ENCODE results near the gene CLTB. TPM values are rescaled to one million over a fixed set of nuclear protein-coding genes. Genes with fewer than 3 reads are reported as not detected.

Gene CLTB
- total and polyA plus RNA-seq, 4 donors: 86.7 to 160 (median 134) TPM

- intact Hi-C loops (cut with DNase I): no loop called here
- Histone ChIP-seq H3K9me3 (ENCODE audit: control insufficient read depth, low read length) (no peaks in the 10 kb centered on the region), H3K4me3 (ENCODE audit: low read length in 2 of 2) (no peak overlapping the region), H3K27ac (ENCODE audit: low read depth in 1 of 2, low read length in 2 of 2) (no peak overlapping the region), H3K4me1 (ENCODE audit: control insufficient read depth in 1 of 2, insufficient read depth in 2 of 2, low read length in 2 of 2) (no peaks in the 10 kb centered on the region), H3K36me3 (ENCODE audit: control insufficient read depth in 1 of 2, insufficient read depth in 2 of 2, low read length in 1 of 2) (no peaks in the 10 kb centered on the region), H3K27me3 (ENCODE audit: control insufficient read depth in 1 of 2, insufficient read depth in 2 of 2, low read length in 1 of 2) (no peaks in the 10 kb centered on the region)
- ATAC-seq (ENCODE audit: low FRiP score): no peak
- DNase-seq: no peak
- 92 to 94% methylated on average over 5 of the region's 5 CpGs for WGBS, 2 donors
These were observed 3.7 kb upstream of the CLTB start for GRCh38 chr5:176420086-176420485.

- Histone ChIP-seq H3K36me3 (ENCODE audit: control insufficient read depth in 1 of 2, insufficient read depth in 2 of 2, low read length in 1 of 2) (no peaks in the 10 kb centered on the region), H3K4me1 (ENCODE audit: control insufficient read depth in 1 of 2, insufficient read depth in 2 of 2, low read length in 2 of 2) (no peaks in the 10 kb centered on the region), H3K4me3 (ENCODE audit: low read length in 2 of 2) (no peak overlapping the region), H3K27ac (ENCODE audit: low read depth in 1 of 2, low read length in 2 of 2) (no peak overlapping the region), H3K9me3 (ENCODE audit: control insufficient read depth, low read length) (no peaks in the 10 kb centered on the region), H3K27me3 (ENCODE audit: control insufficient read depth in 1 of 2, insufficient read depth in 2 of 2, low read length in 1 of 2) (no peaks in the 10 kb centered on the region)
- intact Hi-C loops (cut with DNase I): loop anchor here (10.0 kb wide), 3 partner anchors 117 to 237 kb away; partner anchors contain the start of genes RNF44 (in 2 of the 2) and TSPAN17 (in 1 of the 2)
- no peak for ATAC-seq (ENCODE audit: low FRiP score)
- 77% methylated on average over 9 of the region's 9 CpGs for WGBS, 2 donors
- no peak for DNase-seq
These were observed 1.9 kb upstream of the CLTB start for GRCh38 chr5:176418251-176418650.

- ATAC-seq (ENCODE audit: low FRiP score) (no peak), DNase-seq (no peak)
- 11 to 12% methylated on average over 11 of the region's 11 CpGs for WGBS, 2 donors
- Histone ChIP-seq H3K4me3 (ENCODE audit: low read length in 2 of 2) (no peak overlapping the region), H3K4me1 (ENCODE audit: control insufficient read depth in 1 of 2, insufficient read depth in 2 of 2, low read length in 2 of 2) (no peaks in the 10 kb centered on the region), H3K27me3 (ENCODE audit: control insufficient read depth in 1 of 2, insufficient read depth in 2 of 2, low read length in 1 of 2) (no peaks in the 10 kb centered on the region), H3K9me3 (ENCODE audit: control insufficient read depth, low read length) (no peaks in the 10 kb centered on the region), H3K36me3 (ENCODE audit: control insufficient read depth in 1 of 2, insufficient read depth in 2 of 2, low read length in 1 of 2) (no peaks in the 10 kb centered on the region), H3K27ac (ENCODE audit: low read depth in 1 of 2, low read length in 2 of 2) (peak overlapping the region in 1 of 2 donors; percentile 32)
- intact Hi-C loops (cut with DNase I): loop anchor here (1.0 to 10.0 kb wide), 5 partner anchors 30 to 238 kb away; partner anchors contain the start of genes RNF44 (in 2 of the 2), FAF2 (in 1 of the 2) and TSPAN17 (in 1 of the 2)
These were observed 626 bp upstream of the CLTB start for GRCh38 chr5:176416965-176417364.

- peak; percentile 4 for ATAC-seq (ENCODE audit: low FRiP score)
- WGBS, 2 donors: 54 to 57% methylated on average over 13 of the region's 13 CpGs
- no peaks in the 10 kb centered on the region for H3K4me1 ChIP-seq (ENCODE audit: control insufficient read depth in 1 of 2, insufficient read depth in 2 of 2, low read length in 2 of 2)
These were observed 943 bp downstream of the CLTB start for GRCh38 chr5:176415240-176415951.

GRCh38 chr5:176414704-176415103, 1.6 kb downstream of the CLTB start:
- H3K27me3 ChIP-seq (ENCODE audit: control insufficient read depth in 1 of 2, insufficient read depth in 2 of 2, low read length in 1 of 2): no peaks in the 10 kb centered on the region
- H3K4me3 ChIP-seq (ENCODE audit: low read length in 2 of 2): no peak overlapping the region
- H3K4me1 ChIP-seq (ENCODE audit: control insufficient read depth in 1 of 2, insufficient read depth in 2 of 2, low read length in 2 of 2): no peaks in the 10 kb centered on the region
- WGBS, 2 donors: 76 to 85% methylated on average over 3 of the region's 3 CpGs
- intact Hi-C loops (cut with DNase I): loop anchor here (10.0 kb wide), 3 partner anchors 120 to 240 kb away; partner anchors contain the start of genes RNF44 (in 2 of the 2) and TSPAN17 (in 1 of the 2)
- no peak for ATAC-seq (ENCODE audit: low FRiP score)
- H3K27ac ChIP-seq (ENCODE audit: low read depth in 1 of 2, low read length in 2 of 2): no peak overlapping the region
- DNase-seq: no peak
- H3K9me3 ChIP-seq (ENCODE audit: control insufficient read depth, low read length): no peaks in the 10 kb centered on the region
- H3K36me3 ChIP-seq (ENCODE audit: control insufficient read depth in 1 of 2, insufficient read depth in 2 of 2, low read length in 1 of 2): no peaks in the 10 kb centered on the region

More at GRCh38 chr5:176415240-176415951, 943 bp downstream of the CLTB start:
- intact Hi-C loops (cut with DNase I): loop anchor here (10.0 kb wide), 3 partner anchors 119 to 239 kb away; partner anchors contain the start of genes RNF44 (in 2 of the 2) and TSPAN17 (in 1 of the 2)
- Histone ChIP-seq H3K27ac (ENCODE audit: low read depth in 1 of 2, low read length in 2 of 2) (peak overlapping the region in 1 of 2 donors; percentile 45), H3K27me3 (ENCODE audit: control insufficient read depth in 1 of 2, insufficient read depth in 2 of 2, low read length in 1 of 2) (no peaks in the 10 kb centered on the region), H3K4me3 (ENCODE audit: low read length in 2 of 2) (peak overlapping the region; percentile 91 to 98), H3K9me3 (ENCODE audit: control insufficient read depth, low read length) (no peaks in the 10 kb centered on the region), H3K36me3 (ENCODE audit: control insufficient read depth in 1 of 2, insufficient read depth in 2 of 2, low read length in 1 of 2) (no peaks in the 10 kb centered on the region)
- DNase-seq: no peak

- H3K36me3 ChIP-seq (ENCODE audit: control insufficient read depth in 1 of 2, insufficient read depth in 2 of 2, low read length in 1 of 2): no peaks in the 10 kb centered on the region
- intact Hi-C loops (cut with DNase I): loop anchor here (10.0 kb wide), 3 partner anchors 121 to 241 kb away; partner anchors contain the start of genes RNF44 (in 2 of the 2) and TSPAN17 (in 1 of the 2)
- H3K4me3 ChIP-seq (ENCODE audit: low read length in 2 of 2): no peak overlapping the region
- whole genome bisulfite sequencing, 2 donors: 80 to 91% methylated on average over 7 of the region's 7 CpGs
- DNase-seq: no peak
- no peaks in the 10 kb centered on the region for H3K4me1 ChIP-seq (ENCODE audit: control insufficient read depth in 1 of 2, insufficient read depth in 2 of 2, low read length in 2 of 2)
- no peak for ATAC-seq (ENCODE audit: low FRiP score)
- no peaks in the 10 kb centered on the region for H3K27me3 ChIP-seq (ENCODE audit: control insufficient read depth in 1 of 2, insufficient read depth in 2 of 2, low read length in 1 of 2)
- H3K9me3 ChIP-seq (ENCODE audit: control insufficient read depth, low read length): no peaks in the 10 kb centered on the region
- H3K27ac ChIP-seq (ENCODE audit: low read depth in 1 of 2, low read length in 2 of 2): peak overlapping the region in 1 of 2 donors; percentile 18
These were observed 2.6 kb downstream of the CLTB start for GRCh38 chr5:176413709-176414191.

GRCh38 chr5:176413255-176413565, 3.1 kb downstream of the CLTB start:
- no peaks in the 10 kb centered on the region for H3K27me3 ChIP-seq (ENCODE audit: control insufficient read depth in 1 of 2, insufficient read depth in 2 of 2, low read length in 1 of 2)
- no peaks in the 10 kb centered on the region for H3K9me3 ChIP-seq (ENCODE audit: control insufficient read depth, low read length)
- H3K4me1 ChIP-seq (ENCODE audit: control insufficient read depth in 1 of 2, insufficient read depth in 2 of 2, low read length in 2 of 2): no peaks in the 10 kb centered on the region
- DNase-seq (peak; percentile 60 to 84), ATAC-seq (ENCODE audit: low FRiP score) (no peak)
- H3K36me3 ChIP-seq (ENCODE audit: control insufficient read depth in 1 of 2, insufficient read depth in 2 of 2, low read length in 1 of 2): no peaks in the 10 kb centered on the region
- intact Hi-C loops (cut with DNase I): loop anchor here (10.0 kb wide), 3 partner anchors 122 to 242 kb away; partner anchors contain the start of genes RNF44 (in 2 of the 2) and TSPAN17 (in 1 of the 2)
- no peak overlapping the region for H3K27ac ChIP-seq (ENCODE audit: low read depth in 1 of 2, low read length in 2 of 2)
- 4 to 9% methylated on average over 2 of the region's 2 CpGs for WGBS, 2 donors
- H3K4me3 ChIP-seq (ENCODE audit: low read length in 2 of 2): no peak overlapping the region

GRCh38 chr5:176412517-176413254, 3.7 kb downstream of the CLTB start:
- ATAC-seq (ENCODE audit: low FRiP score): no peak
- Histone ChIP-seq H3K36me3 (ENCODE audit: control insufficient read depth in 1 of 2, insufficient read depth in 2 of 2, low read length in 1 of 2) (no peaks in the 10 kb centered on the region), H3K9me3 (ENCODE audit: control insufficient read depth, low read length) (no peaks in the 10 kb centered on the region), H3K4me3 (ENCODE audit: low read length in 2 of 2) (no peak overlapping the region), H3K4me1 (ENCODE audit: control insufficient read depth in 1 of 2, insufficient read depth in 2 of 2, low read length in 2 of 2) (no peaks in the 10 kb centered on the region), H3K27me3 (ENCODE audit: control insufficient read depth in 1 of 2, insufficient read depth in 2 of 2, low read length in 1 of 2) (no peaks in the 10 kb centered on the region), H3K27ac (ENCODE audit: low read depth in 1 of 2, low read length in 2 of 2) (peak overlapping the region in 1 of 2 donors; percentile 7)
- intact Hi-C loops (cut with DNase I): loop anchor here (10.0 kb wide), 3 partner anchors 122 to 242 kb away; partner anchors contain the start of genes RNF44 (in 2 of the 2) and TSPAN17 (in 1 of the 2)
- WGBS, 2 donors: 64 to 68% methylated on average over 10 of the region's 10 CpGs
- no peak for DNase-seq

Data from aorta (tissue), 5 donors.